NCI-H1105 treated with DMSO at 0.1 percent for 48 hours (cell line): Measurements from ENCODE around the gene CHMP1B.

Experiments used
- DNase-seq: peaks from one replicate; lab custom pipeline; 2025; lab: John Stamatoyannopoulos, UW

The CHMP1B gene

GRCh38 chr18:11851146-11851805 lies at the start of gene CHMP1B:
CHMP1B (plus strand) TSS chr18:11851413; CDS start chr18:11851512, 99 bp downstream.
- DNase-seq: peak; percentile 92

DNA sequence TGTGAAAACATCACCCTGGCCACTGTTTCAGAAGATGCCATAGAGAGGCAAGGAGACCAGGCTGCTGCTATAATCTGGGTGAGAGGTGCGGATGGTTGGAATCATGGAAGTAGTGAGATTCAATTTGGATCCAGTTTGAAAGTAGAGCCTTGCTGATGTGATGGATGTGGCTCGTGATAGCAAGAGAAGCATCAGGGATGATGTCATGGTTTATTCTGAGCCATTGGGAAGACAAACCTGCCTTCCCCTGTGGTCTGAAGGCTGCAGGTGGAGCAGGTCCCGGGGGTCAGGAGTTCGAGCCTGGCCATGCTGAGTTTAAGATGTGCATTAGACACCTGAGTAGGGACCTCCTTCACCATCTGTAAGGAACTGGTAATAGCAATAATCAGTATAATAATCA lies 49.6 kb upstream of the CHMP1B start:
- no peak for DNase-seq

GRCh38 chr18:11802158-11802557 lies 49.1 kb upstream of the CHMP1B start:
- DNase-seq: no peak

DNA sequence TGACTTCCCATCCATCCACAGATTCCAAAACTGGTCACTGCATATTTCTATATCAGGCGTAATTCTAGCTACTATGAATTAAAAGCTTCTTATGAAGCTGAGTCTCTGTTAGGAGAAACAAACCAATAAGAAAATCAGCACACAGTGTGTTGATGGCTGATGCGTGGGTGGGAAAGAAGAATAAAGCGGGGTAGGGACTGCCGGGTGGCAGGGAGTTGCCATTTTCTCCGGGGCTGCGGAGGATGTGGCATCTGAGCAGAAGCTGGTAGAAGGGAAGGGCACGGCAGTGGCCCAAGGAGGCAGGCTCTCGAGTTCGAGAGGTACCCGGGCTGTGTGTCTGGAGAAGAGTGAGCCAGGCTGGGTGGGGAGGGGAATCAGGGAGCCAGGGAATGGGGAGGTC lies 48.6 kb upstream of the CHMP1B start:
- no peak for DNase-seq

DNA sequence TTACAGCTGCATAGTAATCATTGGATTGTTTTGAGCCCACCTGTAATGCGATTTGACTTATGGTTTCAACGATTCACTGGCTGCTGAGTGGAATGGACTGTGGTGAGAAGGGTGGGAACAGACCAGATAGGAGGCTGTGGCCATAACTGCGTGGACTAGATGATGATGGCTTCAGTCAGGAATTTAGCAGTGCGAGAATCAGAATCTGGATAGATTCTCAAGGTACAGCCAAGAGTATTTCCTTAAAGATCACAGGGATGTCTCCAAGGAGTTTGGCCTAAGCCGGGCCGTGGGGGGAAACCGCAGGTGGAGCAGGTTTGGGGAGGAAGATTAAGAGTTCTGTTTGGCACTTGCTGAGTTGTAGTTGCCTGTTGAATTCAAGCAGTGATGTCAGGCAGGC lies 44.0 kb upstream of the CHMP1B start:
- DNase-seq: no peak

GRCh38 chr18:11808001-11808855 lies 43.0 kb upstream of the CHMP1B start:
- DNase-seq: no peak

DNA sequence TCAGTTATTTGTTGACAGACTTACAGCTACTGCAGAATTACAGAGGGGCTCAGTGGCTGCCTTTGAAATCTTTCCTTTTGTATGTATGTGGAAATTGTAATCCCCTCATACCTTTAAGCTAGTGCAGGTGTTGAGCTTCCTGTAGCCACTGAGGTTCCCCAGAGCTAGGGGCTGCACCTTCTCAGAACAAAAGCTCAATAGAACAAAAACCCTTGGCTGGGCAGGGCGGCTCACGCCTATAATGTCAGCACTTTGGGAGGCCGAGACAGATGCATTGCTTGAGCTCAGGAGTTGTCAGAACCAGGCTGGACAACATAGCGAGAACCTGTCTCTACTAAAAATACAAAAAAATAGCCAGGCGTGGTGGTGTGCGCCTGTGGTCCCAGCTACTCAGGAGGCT lies 41.3 kb upstream of the CHMP1B start:
- no peak for DNase-seq

DNA sequence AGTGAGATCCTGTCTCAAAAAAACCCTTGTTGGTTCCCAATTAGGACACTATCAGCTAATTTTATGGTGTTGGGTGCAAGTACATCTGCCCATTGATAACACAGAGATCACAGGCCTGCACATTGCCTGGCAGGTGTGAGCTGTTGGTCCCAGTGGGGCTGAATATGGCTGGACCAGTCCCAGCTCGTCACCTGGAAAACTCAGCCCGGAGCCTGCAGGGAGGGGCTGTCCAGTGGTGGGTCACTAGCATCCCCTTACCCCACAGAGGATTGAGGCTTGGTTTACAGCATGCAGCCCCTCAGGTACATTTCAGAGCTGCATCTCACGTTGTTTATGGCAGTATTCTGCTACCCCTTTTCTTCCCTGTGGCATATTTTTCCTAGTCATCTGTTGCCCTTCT lies 40.8 kb upstream of the CHMP1B start:
- DNase-seq: no peak

GRCh38 chr18:11811009-11811408 lies 40.2 kb upstream of the CHMP1B start:
- DNase-seq: no peak

GRCh38 chr18:11817229-11817628 lies 34.0 kb upstream of the CHMP1B start:
- DNase-seq: no peak

GRCh38 chr18:11818486-11819203 lies 32.6 kb upstream of the CHMP1B start:
- no peak for DNase-seq

DNA sequence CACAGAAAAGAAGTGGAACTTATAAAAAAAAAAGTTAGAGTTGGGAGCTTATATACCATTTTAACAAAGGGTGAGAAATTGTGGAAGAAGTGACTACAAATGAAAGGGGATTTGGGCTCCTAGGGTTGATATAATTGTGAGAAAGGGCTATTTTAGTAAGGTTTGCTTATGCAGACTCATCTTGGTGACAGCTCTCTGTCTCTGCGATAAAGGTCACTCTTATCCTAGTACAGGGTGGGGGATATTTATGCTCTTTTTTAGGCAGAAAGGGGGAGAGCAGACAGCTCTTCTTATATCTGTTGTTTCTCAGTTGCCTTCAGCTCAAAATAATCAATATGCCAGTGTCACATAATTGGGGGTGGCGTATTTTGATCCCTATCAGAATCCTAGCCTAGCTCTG lies 31.3 kb upstream of the CHMP1B start:
- no peak for DNase-seq

DNA sequence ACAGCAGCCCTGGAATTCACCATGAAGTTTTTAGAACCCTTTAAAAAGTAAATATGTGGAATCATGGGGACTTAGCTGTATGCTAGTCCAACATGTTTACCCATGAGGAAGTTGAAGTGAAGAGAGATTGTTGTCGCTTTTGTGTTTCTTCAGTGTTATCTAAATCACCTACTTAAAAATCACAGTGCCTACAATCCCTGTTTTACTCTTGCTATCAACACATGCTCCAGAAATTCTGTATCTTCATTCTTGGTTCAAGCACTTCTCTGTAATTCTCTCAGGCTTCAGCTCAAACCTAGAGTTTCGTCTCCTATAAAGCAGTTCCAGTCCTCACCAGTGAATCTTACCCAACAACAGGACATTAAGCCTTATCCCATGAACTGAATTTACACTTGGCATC lies 30.5 kb upstream of the CHMP1B start:
- no peak for DNase-seq

GRCh38 chr18:11821208-11821607 lies 30.0 kb upstream of the CHMP1B start:
- no peak for DNase-seq

- no peak for DNase-seq
Observed at GRCh38 chr18:11821643-11822237, 29.5 kb upstream of the CHMP1B start.

DNA sequence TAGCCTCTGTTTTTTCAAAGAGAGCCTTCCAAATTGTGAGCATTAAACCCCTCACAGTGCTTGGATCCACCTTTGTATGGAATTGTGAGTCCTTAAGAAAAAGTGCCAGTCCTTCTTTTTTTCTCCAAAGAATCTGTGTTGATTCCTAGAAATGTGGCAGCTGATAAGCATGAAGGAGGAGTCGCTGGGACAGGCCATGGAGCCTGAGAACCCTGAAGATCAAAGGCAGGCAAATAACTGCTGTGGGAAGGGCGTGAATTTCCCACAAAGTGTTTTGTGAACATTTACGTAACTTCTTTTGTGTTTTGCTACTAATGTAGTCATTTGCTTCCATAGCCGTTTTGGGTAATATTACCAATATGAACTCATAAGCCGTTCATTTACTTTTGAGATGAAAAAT lies 27.7 kb upstream of the CHMP1B start:
- no peak for DNase-seq

- no peak for DNase-seq
Observed at GRCh38 chr18:11826836-11827235, 24.4 kb upstream of the CHMP1B start.

- no peak for DNase-seq
Observed at GRCh38 chr18:11828786-11829432, 22.3 kb upstream of the CHMP1B start.

- no peak for DNase-seq
Observed at GRCh38 chr18:11830585-11830984, 20.6 kb upstream of the CHMP1B start.

GRCh38 chr18:11831921-11832320 lies 19.3 kb upstream of the CHMP1B start:
- DNase-seq: no peak

GRCh38 chr18:11834772-11835171 lies 16.4 kb upstream of the CHMP1B start:
- DNase-seq: no peak

DNA sequence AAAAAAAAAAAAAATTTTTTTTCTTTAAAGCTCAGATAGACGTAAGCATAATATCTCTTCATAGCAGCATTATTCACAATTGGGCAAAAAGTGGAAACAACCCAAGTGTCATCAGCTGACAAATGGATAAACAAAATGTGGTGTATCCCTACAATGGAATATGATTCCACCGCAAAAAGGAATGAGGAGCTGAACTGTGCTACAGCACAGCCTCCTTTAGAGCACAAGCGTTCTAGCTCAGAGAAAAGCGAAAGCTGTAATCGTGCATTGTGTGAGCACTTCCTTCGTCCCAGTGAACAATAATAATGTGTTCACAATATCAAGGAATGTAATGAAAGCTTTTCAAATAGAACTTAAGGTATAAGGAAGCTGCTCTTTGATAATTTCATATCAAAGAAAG lies 11.7 kb upstream of the CHMP1B start:
- DNase-seq: no peak
